Measurements from ENCODE around the gene CHN1.

CHN1 gene

DNA sequence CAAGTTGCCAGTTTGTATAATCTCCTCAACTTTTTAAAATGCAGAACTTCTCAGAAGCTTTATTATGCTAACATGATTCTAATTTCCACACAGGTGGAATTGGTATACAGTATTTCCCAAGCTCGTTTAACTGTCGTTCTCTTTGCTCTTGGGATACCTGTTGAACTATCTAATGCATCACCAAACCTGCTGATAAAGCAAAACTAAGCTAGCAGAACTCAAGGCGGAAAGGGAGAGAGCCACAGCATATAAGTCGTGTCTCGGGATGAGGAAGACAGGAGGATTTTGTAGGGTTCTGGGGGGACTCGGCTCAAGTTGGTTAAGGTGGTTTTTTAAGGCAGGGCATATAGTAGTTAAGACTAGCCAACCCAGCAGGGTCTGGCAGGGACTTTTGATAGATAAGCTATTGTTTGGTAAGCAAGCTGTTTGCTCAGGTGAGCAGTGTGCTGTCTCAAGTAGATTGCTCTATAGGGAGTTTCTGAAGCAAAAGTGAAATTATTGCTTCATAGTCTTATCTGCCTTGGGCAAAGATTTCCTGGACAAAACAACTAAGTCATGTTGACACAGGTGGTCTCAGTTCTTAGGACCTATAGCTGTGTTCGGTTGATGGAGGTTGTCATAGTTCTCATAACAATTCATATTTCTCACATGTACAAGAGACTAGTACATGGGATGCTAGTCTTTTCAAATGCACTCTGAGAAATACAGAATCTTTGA lies 212.7 kb downstream of the CHN1 start:
- in situ Hi-C loops (cut with MboI; ENCODE audit: low sequenced_read_pairs) = no loop called here

DNA sequence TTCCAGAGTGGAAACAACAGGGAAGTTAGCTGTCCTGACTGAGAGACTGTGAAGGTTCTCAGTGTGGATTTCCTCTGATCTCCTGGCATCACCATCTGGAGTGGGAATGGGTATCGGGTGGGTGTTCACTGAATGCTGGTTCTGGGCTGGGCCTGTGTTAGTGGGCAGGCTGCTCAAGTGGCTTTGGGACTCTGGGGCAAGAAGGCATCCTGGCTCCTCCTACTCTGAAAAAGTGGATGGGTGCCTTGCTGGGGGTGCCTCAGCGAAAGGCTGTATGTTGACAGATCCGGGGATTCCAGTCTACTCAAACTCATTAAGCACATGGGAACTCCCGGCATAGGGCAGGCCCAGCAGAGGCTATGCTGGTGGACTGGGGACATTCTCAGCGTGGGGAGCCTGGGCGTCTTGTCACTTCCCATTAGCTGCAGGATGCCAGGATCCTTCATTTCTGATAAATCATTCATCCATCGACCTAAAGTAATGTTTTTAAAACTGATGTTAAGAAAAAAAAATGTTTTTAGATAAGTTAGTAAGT lies 213.4 kb downstream of the CHN1 start:
- in situ Hi-C loops (cut with MboI; ENCODE audit: low sequenced_read_pairs) = no loop called here

DNA sequence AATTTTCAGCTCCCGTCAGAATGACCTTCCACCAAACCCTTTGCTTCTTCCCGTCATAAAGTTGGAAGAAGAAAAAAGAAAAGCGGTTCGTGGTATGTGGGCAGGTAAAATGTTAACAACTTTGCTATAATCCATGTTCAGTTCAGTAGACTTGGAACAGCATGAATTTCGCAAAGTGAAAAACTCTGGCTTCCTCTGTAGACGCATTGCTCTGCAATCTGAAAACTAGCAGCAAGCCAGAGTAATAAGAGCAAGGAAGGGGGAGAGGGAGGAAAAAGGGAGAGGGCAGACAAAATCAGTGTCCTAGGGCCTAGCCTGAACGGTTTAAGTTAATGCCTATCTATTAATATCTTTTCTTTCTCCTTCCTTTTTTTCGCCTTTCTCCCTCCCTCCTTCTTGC lies 214.2 kb downstream of the CHN1 start:
- in situ Hi-C loops (cut with MboI; ENCODE audit: low sequenced_read_pairs) = no loop called here

DNA sequence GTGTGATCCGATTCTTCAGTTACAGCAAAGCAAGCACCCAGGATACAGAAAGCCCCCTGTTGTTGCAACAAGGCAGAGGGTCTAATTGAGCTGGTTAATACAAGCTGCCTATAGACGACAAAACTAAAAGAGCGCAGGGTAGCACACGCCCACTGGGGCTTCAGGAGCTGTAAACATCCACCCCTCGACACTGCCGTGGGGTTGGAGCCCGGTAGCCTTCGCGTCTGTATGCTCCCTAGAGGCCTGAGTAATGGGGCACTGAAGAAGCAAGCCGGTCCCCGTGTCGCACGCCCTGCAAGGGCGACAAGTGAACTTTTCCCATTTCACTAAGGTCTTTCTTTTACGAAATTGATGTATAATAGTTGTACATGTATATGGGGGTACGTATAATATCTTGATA lies 216.2 kb downstream of the CHN1 start:
- in situ Hi-C loops (cut with MboI; ENCODE audit: low sequenced_read_pairs) = no loop called here

DNA sequence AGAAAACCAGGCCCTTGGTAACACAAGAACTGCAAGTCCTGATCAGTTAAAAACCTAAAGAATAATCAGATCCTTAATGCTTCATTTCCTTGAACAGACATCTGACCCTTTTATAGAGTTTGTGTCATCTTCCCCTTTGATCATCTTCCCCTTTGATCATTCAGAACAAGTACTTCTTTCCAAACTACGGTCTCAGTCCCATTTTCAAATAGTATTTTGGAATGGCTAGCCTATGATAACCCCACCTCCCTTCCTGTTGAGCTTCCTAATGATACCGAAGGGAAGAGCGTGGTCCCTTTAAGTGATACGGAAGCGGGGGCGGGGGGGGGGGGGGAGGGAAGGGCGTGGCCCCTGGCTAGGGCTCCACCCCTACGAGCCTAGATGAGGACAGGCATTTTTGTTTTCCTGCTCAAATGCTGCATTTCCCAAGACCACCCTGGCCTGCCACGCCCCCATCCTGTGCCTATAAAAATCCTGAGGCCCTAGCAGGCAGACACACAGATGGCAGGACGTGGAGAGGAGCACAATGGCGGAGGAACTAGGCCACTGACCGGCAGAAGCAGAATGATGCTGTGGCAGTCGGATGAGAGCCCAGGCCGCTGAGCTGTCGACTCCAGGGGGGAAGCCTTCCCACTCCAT lies 216.8 kb downstream of the CHN1 start:
- in situ Hi-C loops (cut with MboI; ENCODE audit: low sequenced_read_pairs) = no loop called here

DNA sequence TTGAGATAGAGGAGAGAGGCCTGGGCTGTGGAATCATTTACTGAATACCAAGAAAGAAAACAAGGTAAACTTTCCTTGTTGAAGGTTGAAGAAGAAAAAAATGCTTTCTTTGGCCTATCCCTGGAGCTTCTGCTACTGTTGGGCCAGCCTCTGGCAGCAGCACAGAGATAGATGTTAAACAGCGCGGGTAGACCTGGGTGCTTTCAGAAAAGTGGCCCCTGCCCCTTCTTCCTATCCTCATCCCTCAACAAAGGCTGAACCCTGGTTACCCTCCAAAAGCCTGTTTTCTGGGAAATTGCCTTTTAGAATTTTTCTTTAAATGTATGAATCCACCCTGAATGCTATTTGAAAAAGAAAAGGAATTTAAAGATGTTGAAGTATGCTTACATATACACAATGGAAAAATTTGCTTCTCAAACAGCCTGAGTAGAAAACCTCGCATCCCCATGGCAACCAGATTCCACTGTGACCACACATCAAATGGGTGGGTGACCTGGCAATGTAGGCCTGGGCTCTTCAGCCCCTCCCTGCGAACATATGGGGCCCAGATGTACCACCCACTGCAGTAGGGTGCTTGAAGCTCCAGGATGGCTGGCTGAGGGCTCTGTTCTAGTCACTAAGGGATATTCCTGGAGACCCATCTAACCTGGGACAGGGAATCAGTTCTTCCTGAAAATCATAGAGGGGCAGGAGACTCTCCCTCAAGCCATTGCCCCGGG lies 217.5 kb downstream of the CHN1 start:
- in situ Hi-C loops (cut with MboI; ENCODE audit: low sequenced_read_pairs) = no loop called here

DNA sequence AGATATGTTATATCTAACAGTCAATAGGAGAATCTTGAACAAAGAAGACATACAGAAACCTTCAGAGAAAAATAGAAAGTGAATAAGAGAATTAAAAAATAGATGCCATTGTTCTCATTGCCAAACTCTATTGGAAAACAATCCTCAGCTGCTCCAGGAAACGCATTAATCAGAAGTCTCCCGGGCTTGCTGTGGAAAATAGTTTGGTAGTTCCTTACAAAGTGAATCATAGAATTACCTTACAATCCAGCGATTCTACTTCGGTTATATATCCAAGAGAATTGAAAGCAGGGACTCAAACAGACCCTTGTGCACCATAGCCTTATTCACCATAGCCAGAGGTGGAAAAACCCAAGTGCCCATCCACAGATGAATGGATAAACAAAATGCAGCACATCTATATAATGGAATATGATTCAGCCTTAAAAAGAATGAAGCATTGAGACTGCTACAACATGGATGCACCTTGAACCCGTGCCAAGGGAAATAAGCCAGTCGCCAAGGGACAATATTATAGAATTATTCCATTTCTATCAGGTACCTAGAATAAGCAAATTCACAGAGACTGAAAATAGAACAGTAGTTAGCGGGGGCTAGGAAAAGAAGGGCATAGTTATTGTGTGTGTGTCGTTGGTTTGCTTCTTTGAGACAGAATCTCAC lies 219.0 kb downstream of the CHN1 start:
- in situ Hi-C loops (cut with MboI; ENCODE audit: low sequenced_read_pairs) = no loop called here

DNA sequence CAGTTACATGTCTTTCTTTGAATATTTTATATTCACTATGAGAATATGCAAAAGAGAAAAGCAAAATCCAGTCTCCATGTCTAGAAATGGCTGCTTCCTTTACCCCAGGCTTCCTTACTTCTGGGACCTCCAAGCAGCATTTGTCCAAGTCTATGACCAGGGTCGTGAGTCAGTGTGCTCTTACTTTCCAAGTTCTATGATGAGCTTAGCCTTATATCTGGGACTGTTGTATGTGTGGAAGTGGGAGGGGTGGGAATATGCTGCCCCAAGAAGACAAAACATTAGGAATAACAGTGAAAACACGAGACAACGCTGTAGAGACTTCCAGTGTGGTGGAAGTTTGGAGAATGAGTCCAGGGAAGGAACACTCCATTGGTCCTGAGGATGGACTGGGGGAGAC lies 219.7 kb downstream of the CHN1 start:
- in situ Hi-C loops (cut with MboI; ENCODE audit: low sequenced_read_pairs) = no loop called here

DNA sequence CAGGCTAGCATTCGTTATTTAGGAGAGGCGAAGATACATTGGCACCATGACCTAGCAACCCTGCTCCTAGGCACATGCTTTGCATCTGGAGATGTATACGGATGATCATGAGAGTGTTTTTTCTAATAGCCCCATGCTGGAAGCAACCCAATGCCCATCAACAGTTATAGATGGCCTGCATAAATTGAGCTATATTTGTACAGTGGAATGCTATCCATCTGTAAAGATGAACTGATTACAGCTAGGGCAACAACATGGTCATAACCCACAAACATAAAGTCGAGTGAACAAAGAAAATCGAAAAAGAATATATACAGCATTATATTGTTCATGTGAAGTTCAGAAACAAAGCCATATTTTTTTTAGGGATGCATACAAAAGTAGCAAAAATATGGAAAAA lies 220.3 kb downstream of the CHN1 start:
- in situ Hi-C loops (cut with MboI; ENCODE audit: low sequenced_read_pairs) = no loop called here

DNA sequence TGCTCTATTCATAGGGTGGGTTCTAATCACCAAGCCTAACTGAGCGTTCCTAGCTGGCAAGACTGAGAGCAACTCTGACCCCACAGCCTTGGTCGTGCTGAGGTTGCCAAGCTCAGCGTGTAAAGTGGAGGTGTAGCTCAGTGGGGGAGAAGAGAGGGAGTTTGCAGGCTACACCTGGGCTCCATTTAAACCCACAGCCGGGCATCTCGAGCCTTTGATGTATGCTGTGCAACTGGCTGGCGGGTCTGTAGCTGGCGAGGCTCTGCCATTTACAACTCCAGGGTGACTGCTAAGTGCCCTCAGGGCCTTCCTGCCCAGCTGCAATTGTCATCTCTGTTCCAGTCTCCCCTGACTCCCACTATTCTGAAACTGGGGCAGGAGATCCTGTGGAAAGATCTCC lies 220.9 kb downstream of the CHN1 start:
- in situ Hi-C loops (cut with MboI; ENCODE audit: low sequenced_read_pairs) = no loop called here

DNA sequence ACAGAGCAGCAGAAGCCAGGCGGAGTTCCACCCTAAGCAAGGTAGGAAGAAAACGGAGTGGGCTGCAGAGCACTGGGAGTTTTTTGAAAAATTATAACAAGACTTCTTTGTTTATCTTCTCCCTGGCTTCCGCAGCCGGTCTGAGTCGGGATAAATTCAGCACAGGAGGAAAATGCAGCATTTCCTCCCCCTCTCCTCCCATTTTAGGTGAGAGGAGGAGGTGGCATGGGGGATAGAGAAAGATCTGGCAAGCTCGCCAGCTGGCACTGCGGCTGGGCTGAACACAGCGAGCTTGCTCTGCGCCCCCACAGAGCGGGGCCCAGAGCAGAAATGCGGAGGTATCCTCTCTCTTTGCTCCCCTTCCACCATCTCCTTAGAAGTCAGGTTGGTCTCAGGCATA lies 223.2 kb downstream of the CHN1 start:
- in situ Hi-C loops (cut with MboI; ENCODE audit: low sequenced_read_pairs) = no loop called here

DNA sequence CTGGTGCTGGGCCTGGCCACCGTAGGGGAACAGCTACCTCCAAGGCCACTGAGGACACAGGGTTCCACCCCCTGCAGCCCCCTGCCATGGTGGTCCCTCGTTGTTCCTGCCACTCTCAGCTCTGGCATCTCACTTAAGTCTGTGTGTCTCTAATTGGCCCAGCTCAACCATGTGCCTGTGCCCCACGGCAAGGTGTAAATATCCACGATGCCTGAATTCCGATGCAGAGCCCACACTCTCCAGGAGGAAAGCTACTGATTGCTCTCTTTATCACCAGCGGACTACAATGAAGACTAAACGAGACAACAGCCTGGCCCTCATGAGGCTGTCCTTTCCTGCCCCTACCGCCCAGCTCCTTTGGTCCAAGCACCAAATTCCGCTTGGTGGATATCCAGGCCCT lies 223.9 kb downstream of the CHN1 start:
- in situ Hi-C loops (cut with MboI; ENCODE audit: low sequenced_read_pairs) = no loop called here

DNA sequence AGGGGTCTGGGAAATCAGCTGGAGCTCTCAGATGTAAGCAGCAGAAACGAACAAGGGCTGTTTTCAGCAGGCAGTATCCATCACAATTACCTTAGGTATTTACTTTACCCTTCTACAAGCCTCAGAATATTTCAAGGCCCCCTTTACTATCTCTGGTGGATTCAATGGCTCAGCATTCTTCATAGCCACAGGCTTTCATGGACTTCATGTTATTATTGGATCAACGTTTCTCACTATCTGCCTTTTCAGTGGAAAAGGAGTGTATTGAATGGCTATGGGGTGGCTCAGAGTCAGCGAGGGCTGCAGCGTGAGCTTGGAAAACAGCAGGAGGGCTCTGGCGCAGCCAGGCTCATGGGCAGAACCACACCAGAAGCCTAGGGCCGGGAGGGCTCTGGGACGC lies 224.3 kb downstream of the CHN1 start:
- in situ Hi-C loops (cut with MboI; ENCODE audit: low sequenced_read_pairs) = no loop called here

DNA sequence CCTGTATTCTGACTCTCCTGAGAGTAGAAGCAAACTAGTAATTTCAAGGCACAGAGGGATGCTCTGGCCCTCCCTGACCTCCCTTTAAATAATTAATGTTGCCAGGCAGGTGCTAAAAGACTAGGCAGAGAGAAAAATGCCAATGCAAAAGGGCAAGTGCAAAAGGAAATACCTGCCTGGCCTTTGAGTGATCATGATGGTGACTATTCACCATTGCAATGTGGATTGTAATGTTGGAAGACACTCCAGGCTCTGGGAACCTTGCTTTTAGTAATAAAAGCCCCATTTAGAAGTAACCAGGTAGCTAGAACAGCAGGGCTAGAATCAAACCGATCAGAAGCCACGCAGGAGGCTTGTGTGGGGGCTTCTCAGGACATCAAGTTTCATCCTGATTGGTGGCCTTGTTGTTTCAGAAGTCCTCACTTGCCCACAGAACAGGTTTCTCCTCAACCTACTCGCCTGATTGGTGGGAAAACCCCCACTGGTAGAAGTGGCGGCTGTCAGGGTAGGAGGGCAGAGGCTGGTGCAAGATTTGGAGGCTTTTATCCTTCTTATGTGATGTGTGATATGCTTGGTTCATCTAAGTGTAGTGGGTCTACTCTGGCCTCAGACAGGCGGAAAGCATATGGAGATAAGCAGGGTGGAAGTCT lies 224.9 kb downstream of the CHN1 start:
- in situ Hi-C loops (cut with MboI; ENCODE audit: low sequenced_read_pairs) = no loop called here

DNA sequence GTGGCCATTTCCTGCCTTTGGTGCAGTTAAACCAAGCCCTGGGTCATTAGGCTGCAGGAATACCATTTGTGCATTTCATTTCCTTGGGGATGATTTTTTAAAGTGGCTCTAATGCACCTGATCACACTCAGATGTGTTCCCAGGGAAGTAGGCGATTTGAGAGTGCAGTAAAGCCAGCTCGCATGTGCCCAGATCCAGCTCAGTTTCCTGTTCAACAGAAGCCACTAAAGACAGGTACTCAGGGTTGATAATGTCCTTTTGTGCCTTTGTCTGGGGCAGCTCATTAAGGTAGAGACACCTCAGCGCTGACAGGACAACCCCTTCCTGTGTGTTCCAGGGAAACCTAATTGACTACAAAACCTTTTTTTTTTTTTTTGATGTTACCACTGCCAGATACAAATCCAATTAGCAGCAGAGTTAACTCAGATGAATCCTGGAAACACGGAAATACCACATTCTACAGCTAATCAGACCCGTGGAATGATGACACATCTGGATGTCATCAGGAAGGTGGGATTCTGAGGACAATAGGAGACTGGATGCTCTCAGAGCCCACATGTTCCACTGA lies 225.7 kb downstream of the CHN1 start:
- in situ Hi-C loops (cut with MboI; ENCODE audit: low sequenced_read_pairs) = no loop called here

DNA sequence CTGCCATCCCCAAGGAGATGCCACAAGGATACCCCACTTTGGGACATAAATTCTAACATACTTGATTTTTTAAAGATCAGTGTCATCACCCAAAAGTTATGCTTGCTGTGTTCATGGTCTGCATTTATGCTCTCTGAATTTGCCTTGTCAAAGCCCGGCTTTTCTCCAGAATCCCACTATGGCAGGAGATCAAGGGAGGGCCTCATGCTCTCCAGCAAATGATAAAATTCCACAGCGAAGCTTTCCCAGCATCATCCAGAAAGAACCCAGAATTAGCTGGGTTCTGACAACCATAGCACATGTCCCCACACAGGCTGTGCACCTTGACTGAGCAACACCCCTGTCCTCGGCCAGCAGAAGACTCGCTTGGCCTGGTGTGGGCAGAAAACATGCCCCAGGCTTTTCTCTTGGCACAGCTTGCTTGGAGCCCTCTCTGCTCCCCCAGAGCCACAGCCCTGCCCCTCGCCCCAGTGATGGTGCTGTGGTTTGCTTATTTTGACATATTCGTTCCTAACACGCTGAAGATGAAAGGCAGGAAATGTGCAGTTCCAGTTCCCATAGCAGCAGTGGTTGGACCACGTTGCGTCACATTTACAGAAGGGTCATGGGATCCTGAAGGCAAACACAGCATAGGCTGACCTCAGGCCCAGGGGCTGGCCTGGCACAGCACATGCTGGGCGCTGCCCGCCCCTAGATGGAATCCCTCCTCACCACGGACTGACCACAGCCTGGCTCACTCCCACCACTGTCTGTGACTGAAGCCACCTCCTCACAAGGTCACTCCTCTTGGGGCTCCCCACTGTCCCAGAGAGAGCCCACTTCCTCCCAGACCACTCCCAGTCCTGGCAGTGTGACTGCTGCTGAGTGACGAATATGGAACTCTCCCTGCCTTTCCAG lies 226.8 kb downstream of the CHN1 start:
- in situ Hi-C loops (cut with MboI; ENCODE audit: low sequenced_read_pairs) = no loop called here

DNA sequence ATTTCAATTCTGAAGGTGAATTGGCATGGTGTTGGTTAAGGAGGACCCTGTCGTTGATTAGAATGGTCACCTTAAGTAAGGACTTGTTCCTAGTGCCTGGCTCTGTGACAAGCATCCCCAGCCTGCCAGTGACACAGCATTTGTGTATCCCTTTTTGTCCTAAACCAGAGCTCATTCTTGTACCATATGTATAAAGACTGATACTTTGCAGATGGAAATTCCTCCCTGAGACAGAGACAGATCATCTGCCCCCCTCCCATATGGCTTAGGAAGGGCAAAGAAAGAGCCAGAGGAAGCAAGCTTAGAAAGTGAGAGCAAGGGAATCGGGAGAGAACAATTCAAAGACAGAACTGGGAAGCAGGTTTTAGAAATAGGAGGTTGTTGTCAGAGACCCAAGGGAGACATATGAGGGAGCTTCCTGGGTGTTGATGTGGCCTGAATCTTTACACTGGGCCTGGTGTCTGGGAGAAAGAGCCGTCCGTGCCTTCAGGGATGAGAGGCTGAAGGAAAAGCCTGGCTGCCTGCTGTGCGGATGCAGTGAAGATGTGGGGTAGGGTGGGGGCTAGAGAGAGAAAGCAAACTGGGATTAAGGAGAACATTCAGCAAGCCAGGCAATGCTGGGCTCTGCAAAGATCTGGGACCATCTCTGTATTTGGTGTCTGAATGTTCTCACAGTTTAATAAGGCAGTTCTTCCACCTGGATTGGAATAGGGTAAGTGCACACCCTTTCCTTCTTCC lies 227.7 kb downstream of the CHN1 start:
- in situ Hi-C loops (cut with MboI; ENCODE audit: low sequenced_read_pairs) = no loop called here

DNA sequence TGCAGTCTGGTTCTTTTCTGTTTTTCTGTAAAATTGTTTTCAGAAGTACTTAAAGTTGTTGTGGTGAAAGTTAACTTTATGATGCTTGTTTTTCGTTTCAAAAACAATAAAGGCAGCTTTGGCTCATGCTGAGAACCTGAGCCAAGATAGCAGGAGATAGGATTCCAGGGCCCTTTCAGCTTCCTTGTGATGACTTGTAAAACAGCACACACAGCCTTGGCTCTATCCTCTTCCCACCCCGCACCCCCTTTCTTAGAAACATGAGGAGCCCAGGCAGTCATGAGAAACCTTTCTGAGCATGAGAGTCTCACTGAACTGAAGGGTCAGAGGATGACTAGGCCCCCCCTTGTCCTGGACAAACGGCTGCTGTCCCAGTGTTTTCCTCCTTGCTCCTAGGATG lies 228.5 kb downstream of the CHN1 start:
- in situ Hi-C loops (cut with MboI; ENCODE audit: low sequenced_read_pairs) = no loop called here

DNA sequence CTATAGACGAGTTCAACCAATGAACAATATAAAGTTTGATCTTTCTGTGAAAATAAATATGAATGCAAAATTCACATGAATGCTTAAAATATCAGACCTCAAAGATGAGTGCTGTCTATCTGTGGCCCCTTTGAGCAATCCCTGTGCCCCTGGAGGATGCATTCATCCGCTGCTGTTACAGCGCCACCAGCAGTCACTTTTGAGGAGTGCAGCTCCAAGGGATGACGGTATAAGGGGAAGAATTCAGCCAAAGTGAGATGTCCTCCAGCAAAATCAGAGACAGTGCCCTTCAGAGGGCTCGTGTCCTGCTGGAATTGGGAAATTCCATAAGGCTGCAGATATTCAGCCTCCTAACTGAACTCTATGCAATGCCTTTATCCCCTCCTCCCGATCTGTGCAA lies 229.0 kb downstream of the CHN1 start:
- in situ Hi-C loops (cut with MboI; ENCODE audit: low sequenced_read_pairs) = no loop called here
